ENCODE measurements around the gene RALGAPA2. TPM values are rescaled to one million over a fixed set of nuclear protein-coding genes. Genes with fewer than 3 reads are reported as not detected.

The RALGAPA2 gene
- total and polyA plus RNA-seq, 7 donors = 8.4 to 23.2 (median 18.5) TPM

DNA sequence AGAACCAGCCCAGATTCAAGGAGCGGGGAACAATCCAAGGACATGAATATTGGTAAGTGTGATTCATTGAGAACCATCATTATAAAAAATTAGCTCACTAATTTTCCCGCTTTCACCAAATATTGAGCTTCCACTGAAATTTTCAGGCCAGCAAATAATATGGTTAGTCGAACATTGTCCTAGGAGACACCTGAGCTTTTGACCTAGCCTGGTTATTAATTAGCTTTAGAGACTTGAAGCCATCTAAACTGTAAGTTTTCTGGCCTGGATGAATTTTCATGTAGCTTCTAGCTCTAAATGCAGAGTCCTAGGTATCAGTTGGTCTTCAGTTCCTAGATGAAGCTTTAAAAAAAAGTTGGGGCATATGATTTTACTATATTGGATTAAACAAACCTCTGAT, 17.1 kb upstream of the RALGAPA2 start:
- Histone ChIP-seq H3K27me3 (no peaks in the 10 kb centered on the region), H3K4me3 (no peak overlapping the region), H3K27ac (no peak overlapping the region), H3K9me3 (no peaks in the 10 kb centered on the region), H3K4me1 (no peaks in the 10 kb centered on the region), H3K36me3 (no peaks in the 10 kb centered on the region)
- no peak for DNase-seq
- WGBS, 2 donors = 93 to 95% methylated on average over 3 of the region's 3 CpGs
- TF ChIP-seq POLR2AphosphoS5 (IDR thresholded peaks at IDR 0.05) (no peak), POLR2A (IDR thresholded peaks at IDR 0.05) (no peak), EP300 (IDR thresholded peaks at IDR 0.05) (no peak)
- TF ChIP-seq, protein P1, sequence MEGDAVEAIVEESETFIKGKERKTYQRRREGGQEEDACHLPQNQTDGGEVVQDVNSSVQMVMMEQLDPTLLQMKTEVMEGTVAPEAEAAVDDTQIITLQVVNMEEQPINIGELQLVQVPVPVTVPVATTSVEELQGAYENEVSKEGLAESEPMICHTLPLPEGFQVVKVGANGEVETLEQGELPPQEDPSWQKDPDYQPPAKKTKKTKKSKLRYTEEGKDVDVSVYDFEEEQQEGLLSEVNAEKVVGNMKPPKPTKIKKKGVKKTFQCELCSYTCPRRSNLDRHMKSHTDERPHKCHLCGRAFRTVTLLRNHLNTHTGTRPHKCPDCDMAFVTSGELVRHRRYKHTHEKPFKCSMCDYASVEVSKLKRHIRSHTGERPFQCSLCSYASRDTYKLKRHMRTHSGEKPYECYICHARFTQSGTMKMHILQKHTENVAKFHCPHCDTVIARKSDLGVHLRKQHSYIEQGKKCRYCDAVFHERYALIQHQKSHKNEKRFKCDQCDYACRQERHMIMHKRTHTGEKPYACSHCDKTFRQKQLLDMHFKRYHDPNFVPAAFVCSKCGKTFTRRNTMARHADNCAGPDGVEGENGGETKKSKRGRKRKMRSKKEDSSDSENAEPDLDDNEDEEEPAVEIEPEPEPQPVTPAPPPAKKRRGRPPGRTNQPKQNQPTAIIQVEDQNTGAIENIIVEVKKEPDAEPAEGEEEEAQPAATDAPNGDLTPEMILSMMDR (IDR thresholded peaks at IDR 0.05) = no peak
- intact Hi-C loops (cut with DNase I) = no loop called here

DNA sequence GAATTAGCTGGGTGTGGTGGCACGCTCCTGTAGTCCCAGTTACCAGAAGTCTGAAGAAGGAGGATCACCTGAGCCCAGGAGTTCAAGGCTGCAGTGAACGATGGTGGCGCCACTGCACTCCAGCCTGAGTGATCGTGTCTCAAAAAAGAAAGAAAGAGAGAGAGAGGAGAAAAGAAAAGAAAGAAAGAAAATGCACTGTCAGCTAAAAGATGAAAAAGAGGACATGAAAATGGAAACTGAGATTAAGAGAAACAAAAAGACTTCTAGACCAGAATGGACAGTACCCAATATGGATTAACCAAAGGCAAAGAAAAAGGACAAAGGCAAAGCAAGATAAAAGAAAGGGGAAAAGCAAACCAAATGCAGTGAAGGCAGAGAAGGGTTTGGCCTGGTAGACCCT, 9.0 kb upstream of the RALGAPA2 start:
- no peak overlapping the region for H3K27ac ChIP-seq
- no peaks in the 10 kb centered on the region for H3K27me3 ChIP-seq
- no peaks in the 10 kb centered on the region for H3K4me1 ChIP-seq
- no peak for DNase-seq
- H3K36me3 ChIP-seq = no peaks in the 10 kb centered on the region
- no peaks in the 10 kb centered on the region for H3K9me3 ChIP-seq
- WGBS, 2 donors = 93 to 94% methylated on average over 4 of the region's 4 CpGs
- TF ChIP-seq POLR2AphosphoS5 (IDR thresholded peaks at IDR 0.05) (no peak), EP300 (IDR thresholded peaks at IDR 0.05) (no peak)
- H3K4me3 ChIP-seq = no peak overlapping the region
- intact Hi-C loops (cut with DNase I) = no loop called here

DNA sequence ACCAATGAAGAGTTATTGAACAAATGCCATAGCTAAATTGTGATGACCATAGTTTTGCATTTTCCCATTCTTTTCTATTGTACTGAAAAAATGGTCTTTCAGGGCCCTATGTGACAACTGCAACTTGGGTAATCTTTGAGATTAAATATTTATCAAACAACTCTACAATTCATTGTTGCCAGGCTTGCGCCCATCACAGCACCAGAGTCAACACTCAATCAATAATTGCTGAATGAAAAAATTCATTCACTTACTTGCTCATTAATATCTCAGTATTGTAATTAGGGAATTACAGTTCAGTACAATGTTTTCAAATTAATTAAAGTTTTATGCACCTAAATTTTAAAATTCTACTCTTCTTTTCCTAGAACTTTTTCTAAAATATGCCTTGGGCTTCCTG, 7.7 kb upstream of the RALGAPA2 start:
- WGBS, 2 donors = 93 to 97% methylated on average over 1 of the region's 1 CpG

DNA sequence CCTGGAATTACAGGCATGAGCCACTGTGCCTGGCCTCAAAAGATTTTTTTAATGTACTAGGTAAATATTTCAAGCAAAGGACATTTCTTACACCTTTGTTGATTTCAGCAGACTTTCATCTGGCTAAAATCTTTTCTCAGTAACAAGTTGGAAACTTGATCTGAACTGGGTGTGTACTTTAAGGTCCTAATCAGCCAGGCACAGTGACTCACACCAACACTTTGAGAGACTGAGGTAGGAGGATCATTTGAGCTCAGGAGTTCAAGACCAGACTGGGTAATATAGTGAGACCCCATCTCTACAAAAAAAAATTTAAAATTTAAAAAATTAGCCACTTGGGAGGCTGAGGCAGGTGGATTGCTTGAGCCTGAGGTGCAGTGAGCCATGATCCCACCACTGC, 7.0 kb upstream of the RALGAPA2 start:
- Histone ChIP-seq H3K27ac (no peak overlapping the region), H3K27me3 (no peaks in the 10 kb centered on the region), H3K4me1 (no peaks in the 10 kb centered on the region), H3K4me3 (no peak overlapping the region), H3K9me3 (no peaks in the 10 kb centered on the region), H3K36me3 (no peaks in the 10 kb centered on the region)
- DNase-seq = no peak
- intact Hi-C loops (cut with DNase I) = loop anchor here (10.0 kb wide), 1 partner anchor 405 kb away; the partner anchor contains the start of gene KIZ
- TF ChIP-seq POLR2AphosphoS5 (IDR thresholded peaks at IDR 0.05) (no peak), EP300 (IDR thresholded peaks at IDR 0.05) (no peak)

More for the DNA sequence above, 7.7 kb upstream of the RALGAPA2 start:
- no peak for DNase-seq
- Histone ChIP-seq H3K9me3 (no peaks in the 10 kb centered on the region), H3K4me3 (no peak overlapping the region), H3K36me3 (no peaks in the 10 kb centered on the region), H3K27ac (no peak overlapping the region), H3K27me3 (no peaks in the 10 kb centered on the region), H3K4me1 (no peaks in the 10 kb centered on the region)
- TF ChIP-seq EP300 (IDR thresholded peaks at IDR 0.05) (no peak), POLR2A (IDR thresholded peaks at IDR 0.05) (no peak), POLR2AphosphoS5 (IDR thresholded peaks at IDR 0.05) (no peak)
- TF ChIP-seq, protein P1 (IDR thresholded peaks at IDR 0.05) = no peak
- intact Hi-C loops (cut with DNase I) = no loop called here

DNA sequence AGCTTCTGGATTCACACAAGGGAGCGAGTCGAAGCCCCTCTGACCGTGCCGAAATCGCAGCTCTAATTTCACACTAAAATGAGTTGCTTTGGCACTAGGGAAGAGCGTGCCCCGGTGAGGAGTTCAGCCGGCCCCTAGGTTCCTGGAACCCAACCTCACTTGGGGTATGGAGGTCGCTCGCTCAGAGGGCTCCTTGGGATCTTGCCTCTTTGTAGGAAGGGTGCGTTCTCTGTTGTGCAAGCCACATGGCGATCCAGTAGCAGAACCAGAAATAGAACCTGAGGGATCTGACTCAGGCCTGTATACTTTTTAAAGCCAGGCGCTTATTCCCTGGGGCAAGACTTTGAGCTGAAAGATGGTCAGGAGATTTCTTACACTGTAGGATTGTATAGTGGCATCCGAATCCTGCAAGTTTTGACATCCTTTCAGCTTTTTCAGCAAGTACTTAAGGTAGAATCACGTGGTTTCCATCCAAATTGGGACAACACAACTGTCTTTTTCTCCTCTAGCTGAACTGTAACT, 861 bp upstream of the RALGAPA2 start:
- no peaks in the 10 kb centered on the region for H3K27me3 ChIP-seq
- no peaks in the 10 kb centered on the region for H3K9me3 ChIP-seq
- H3K4me1 ChIP-seq = peaks cover 0 to 28% (median 26%) of the 10 kb centered on the region in 4 donors
- TF ChIP-seq, protein P1 (IDR thresholded peaks at IDR 0.05) = no peak
- TF ChIP-seq POLR2AphosphoS5 (IDR thresholded peaks at IDR 0.05) (no peak), EP300 (IDR thresholded peaks at IDR 0.05) (no peak), POLR2A (IDR thresholded peaks at IDR 0.05) (no peak)
- intact Hi-C loops (cut with DNase I) = loop anchor here (5.0 to 10.0 kb wide), 2 partner anchors 411 to 589 kb away; partner anchors contain the start of genes KIZ and XRN2
- H3K27ac ChIP-seq = peak overlapping the region; percentile 82 to 95 (median 87)
- no peak for DNase-seq
- H3K36me3 ChIP-seq = no peaks in the 10 kb centered on the region
- WGBS, 2 donors = 60 to 62% methylated on average over 15 of the region's 15 CpGs
- H3K4me3 ChIP-seq = peak overlapping the region; percentile 69 to 98 (median 76)
